WERI-Rb-1 (cell line): ENCODE results near the gene ADGRG7.

Experiments used
- DNase-seq: peaks from one replicate; pipeline ENCODE4 v3.0.0-alpha.2; 2020
- H3K27ac ChIP-seq: fragments of 250-450 bp; sonication (Bioruptor Pico); 2 replicates; pipeline ENCODE4 v1.5.1; 2020; ENCODE audit warnings: mild to moderate bottlenecking, moderate library complexity
- H3K27me3 ChIP-seq: fragments of 250-450 bp; sonication (Bioruptor Pico); 2 replicates; pipeline ENCODE4 v1.5.1; 2021; ENCODE audit warnings: mild to moderate bottlenecking, low read depth, moderate library complexity; ENCODE audit not compliant: insufficient read depth, severe bottlenecking
- H3K36me3 ChIP-seq: fragments of 250-450 bp; sonication (Bioruptor Pico); 2 replicates; pipeline ENCODE4 v1.5.1; 2020; ENCODE audit warnings: mild to moderate bottlenecking, moderate library complexity
- H3K4me3 ChIP-seq: 2 replicates; pipeline ENCODE4 v1.5.1; 2011; ENCODE audit warnings: low read depth, mild to moderate bottlenecking, control low read depth, low read length
- H3K9me3 ChIP-seq: fragments of 250-450 bp; sonication (Bioruptor Pico); 2 replicates; pipeline ENCODE4 v1.5.1; 2021; ENCODE audit warnings: mild to moderate bottlenecking, moderate library complexity; ENCODE audit not compliant: severe bottlenecking
- TF ChIP-seq, protein P1 (sequence below): IDR thresholded peaks from 2 replicates; pipeline ENCODE4 v1.5.1; 2011; ENCODE audit warnings: low read depth, mild to moderate bottlenecking, control low read depth, inconsistent platforms, low read length

Gene ADGRG7

DNA sequence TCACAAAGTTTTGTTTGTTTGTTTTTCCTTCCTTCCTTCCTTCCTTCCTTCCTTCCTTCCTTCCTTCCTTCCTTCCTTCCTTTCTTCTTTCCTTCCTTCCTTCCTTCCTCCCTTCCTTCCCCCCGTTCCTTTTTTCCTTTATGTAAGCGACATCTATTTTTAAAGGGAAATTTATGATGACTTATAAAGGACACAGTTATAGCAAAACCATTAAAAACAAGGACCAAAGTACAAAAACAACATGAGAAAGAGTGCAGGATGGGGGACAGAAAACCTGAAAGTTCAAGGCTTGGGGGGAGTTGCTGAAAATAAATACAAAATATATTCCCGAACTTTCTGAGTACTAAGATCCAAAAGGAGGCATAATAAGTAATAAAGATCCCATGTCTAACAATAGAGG lies 1.8 kb downstream of the ADGRG7 start:
- TF ChIP-seq, protein P1, sequence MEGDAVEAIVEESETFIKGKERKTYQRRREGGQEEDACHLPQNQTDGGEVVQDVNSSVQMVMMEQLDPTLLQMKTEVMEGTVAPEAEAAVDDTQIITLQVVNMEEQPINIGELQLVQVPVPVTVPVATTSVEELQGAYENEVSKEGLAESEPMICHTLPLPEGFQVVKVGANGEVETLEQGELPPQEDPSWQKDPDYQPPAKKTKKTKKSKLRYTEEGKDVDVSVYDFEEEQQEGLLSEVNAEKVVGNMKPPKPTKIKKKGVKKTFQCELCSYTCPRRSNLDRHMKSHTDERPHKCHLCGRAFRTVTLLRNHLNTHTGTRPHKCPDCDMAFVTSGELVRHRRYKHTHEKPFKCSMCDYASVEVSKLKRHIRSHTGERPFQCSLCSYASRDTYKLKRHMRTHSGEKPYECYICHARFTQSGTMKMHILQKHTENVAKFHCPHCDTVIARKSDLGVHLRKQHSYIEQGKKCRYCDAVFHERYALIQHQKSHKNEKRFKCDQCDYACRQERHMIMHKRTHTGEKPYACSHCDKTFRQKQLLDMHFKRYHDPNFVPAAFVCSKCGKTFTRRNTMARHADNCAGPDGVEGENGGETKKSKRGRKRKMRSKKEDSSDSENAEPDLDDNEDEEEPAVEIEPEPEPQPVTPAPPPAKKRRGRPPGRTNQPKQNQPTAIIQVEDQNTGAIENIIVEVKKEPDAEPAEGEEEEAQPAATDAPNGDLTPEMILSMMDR: no peak
- Histone ChIP-seq H3K27me3 (no peaks in the 10 kb centered on the region), H3K4me3 (no peak overlapping the region), H3K36me3 (no peaks in the 10 kb centered on the region), H3K27ac (no peak overlapping the region), H3K9me3 (no peaks in the 10 kb centered on the region)
- no peak for DNase-seq

DNA sequence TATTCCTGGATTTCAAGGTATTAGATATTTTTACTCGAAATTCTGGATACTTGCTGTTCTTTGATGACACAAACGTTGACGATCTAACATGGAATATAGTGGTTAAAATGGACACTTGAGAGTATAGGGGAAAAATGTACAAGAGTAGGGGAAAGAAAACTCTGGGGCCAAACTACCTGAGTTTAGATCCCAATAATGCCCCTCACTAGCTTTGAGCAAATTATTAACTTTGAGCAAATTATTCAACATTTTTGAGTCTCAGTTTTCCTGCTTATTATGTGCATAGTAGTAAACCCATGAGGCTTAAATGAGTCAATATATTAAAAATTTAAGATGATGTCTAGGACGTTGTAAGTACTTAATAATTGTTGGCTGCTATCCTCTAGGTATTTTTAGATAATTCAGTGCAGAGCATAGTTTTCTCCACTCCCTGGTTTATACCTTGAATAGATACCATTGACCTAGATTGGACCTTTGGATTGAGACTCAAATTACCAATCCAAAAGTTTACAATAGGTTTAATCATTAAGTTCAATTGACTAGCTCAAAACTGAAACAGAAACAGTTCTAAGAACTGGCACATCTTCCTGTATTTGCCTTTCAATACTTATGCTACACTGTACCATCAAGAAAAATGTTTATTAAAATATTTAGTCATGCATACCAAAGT lies 4.5 kb downstream of the ADGRG7 start:
- TF ChIP-seq, protein P1: no peak
- Histone ChIP-seq H3K4me3 (no peak overlapping the region), H3K27ac (no peak overlapping the region)

DNA sequence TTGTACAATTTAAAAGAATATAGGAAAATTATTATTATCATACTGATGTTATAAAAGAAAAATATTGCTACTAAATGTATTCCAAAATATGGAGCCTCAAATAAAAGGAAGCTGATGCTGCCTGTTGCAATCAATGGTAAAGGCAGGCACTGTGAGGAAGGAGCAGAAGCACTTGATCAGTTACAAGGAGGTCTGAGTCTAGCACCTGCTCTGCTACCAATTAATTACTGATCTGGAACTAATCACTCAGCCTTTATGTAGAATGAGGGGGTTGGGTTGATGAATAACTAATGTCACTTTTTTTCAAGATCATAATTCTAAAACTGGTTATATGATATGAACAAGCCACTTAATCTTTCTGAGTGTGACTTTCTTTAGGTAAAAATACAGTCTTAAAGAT lies 5.5 kb downstream of the ADGRG7 start:
- TF ChIP-seq, protein P1: no peak
- Histone ChIP-seq H3K4me3 (no peak overlapping the region), H3K9me3 (peaks cover 2% of the 10 kb centered on the region), H3K27me3 (no peaks in the 10 kb centered on the region), H3K36me3 (no peaks in the 10 kb centered on the region), H3K27ac (no peak overlapping the region)
- no peak for DNase-seq

More for the DNA sequence above, 4.5 kb downstream of the ADGRG7 start:
- H3K27me3 ChIP-seq: no peaks in the 10 kb centered on the region
- no peak for DNase-seq
- no peaks in the 10 kb centered on the region for H3K36me3 ChIP-seq
- no peaks in the 10 kb centered on the region for H3K9me3 ChIP-seq

DNA sequence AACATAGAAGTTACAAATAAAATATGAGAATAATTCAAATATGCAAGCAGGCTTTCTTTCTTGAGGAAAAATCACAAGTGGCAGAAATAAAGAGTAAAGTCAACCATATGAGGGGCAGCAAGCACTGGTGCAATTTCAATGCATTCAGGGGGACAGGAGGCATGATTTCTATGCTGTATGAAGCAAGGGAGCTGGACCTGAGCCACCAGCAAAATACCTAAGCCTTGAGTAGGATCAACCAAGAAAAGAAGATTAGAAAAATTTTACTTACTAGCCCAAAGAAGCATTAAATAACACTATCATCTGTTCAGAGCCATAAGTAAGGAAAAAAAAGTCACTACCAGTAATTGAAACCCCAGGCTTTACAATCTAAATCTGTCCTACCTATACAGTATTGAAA lies 6.3 kb downstream of the ADGRG7 start:
- Histone ChIP-seq H3K27ac (no peak overlapping the region), H3K9me3 (peaks cover 2% of the 10 kb centered on the region), H3K27me3 (no peaks in the 10 kb centered on the region), H3K4me3 (no peak overlapping the region), H3K36me3 (no peaks in the 10 kb centered on the region)
- TF ChIP-seq, protein P1: no peak
- DNase-seq: no peak

DNA sequence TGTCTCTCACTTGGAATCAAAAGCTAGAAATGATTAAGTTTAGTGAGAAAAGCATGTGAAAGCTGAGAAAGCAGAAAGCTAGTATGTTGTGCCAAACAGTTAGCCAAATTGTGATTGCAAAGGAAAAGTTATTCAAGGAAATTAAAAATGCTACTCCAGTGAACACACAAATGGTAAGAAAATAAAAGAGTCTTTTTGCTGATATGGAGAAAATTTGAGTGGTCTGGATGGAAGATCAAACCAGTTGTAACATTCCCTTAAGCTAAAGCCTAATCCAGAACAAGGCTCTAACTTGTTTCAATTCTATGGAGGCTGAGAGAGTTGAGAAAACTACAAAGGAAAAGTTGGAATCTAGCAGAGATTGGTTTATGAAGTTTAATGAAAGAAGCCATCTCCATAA lies 11.8 kb downstream of the ADGRG7 start:
- no peak overlapping the region for H3K4me3 ChIP-seq
- peaks cover 6% of the 10 kb centered on the region for H3K9me3 ChIP-seq
- TF ChIP-seq, protein P1: no peak

DNA sequence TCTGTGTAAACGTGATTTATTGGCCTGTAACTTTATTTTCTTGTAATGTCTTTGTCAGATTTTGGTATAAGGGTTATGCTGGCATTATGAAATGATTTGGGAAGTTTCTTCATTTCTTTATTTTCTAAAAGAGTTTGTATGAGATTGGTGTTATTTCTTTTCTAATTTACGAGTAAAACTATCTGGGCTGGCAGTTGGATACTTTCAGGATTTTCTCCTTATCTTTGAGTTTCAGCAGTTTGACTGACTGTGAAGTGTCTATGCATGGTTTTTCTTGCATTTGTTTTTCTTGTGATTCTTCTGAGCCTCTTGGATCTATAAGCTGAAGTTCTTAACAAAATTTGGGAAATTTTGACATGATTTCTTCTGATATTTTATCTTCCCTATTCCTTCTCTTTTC lies 18.1 kb downstream of the ADGRG7 start:
- H3K4me3 ChIP-seq: no peak overlapping the region
- no peak for DNase-seq
- no peak overlapping the region for H3K27ac ChIP-seq
- no peaks in the 10 kb centered on the region for H3K36me3 ChIP-seq
- TF ChIP-seq, protein P1: no peak
- peaks cover 4% of the 10 kb centered on the region for H3K9me3 ChIP-seq
- no peaks in the 10 kb centered on the region for H3K27me3 ChIP-seq

More for the DNA sequence above, 11.8 kb downstream of the ADGRG7 start:
- no peak for DNase-seq
- Histone ChIP-seq H3K36me3 (no peaks in the 10 kb centered on the region), H3K27ac (no peak overlapping the region), H3K27me3 (no peaks in the 10 kb centered on the region)
